HG02973 (cell line): ENCODE results near the gene STK17A.
"Not testable (repeated sequence)": the region's sequence is repeated elsewhere in the genome, so short reads cannot be mapped to it uniquely, and the experiment has no call there.

Source experiments
- ATAC-seq: cut with Tn5 transposase; IDR thresholded peaks from one replicate; pipeline ENCODE4 v1.9.1; 2021; ENCODE audit warnings: moderate library complexity; ENCODE audit not compliant: unreplicated experiment

STK17A gene

GRCh38 chr7:43653891-43654504, 71.1 kb downstream of the STK17A start:
- ATAC-seq: no peak

GRCh38 chr7:43655584-43655983, 72.7 kb downstream of the STK17A start:
- no peak for ATAC-seq

GRCh38 chr7:43656997-43657396, 74.1 kb downstream of the STK17A start:
- ATAC-seq: no peak

GRCh38 chr7:43658718-43659548, 76.0 kb downstream of the STK17A start:
- ATAC-seq: no peak

- ATAC-seq: no peak
Measured at GRCh38 chr7:43659549-43659896, 76.6 kb downstream of the STK17A start.

GRCh38 chr7:43660141-43660540, 77.2 kb downstream of the STK17A start:
- no peak for ATAC-seq

GRCh38 chr7:43664681-43665080, 81.8 kb downstream of the STK17A start:
- ATAC-seq: no peak

GRCh38 chr7:43666938-43667337, 84.0 kb downstream of the STK17A start:
- ATAC-seq: no peak

GRCh38 chr7:43668035-43668434, 85.1 kb downstream of the STK17A start:
- no peak for ATAC-seq

GRCh38 chr7:43669286-43670081, 86.6 kb downstream of the STK17A start:
- no peak for ATAC-seq

- no peak for ATAC-seq
Measured at GRCh38 chr7:43671521-43671920, 88.6 kb downstream of the STK17A start.

- ATAC-seq: not testable (repeated sequence)
Measured at GRCh38 chr7:43673243-43673976, 90.5 kb downstream of the STK17A start.

GRCh38 chr7:43674559-43675436, 91.9 kb downstream of the STK17A start:
- no peak for ATAC-seq
